Testis (tissue), 3 donors: Measurements from ENCODE around the gene CCNY. TPM values are rescaled to one million over a fixed set of nuclear protein-coding genes. Genes with fewer than 3 reads are reported as not detected.

Experiments
- DNase-seq: peaks from one replicate; pipeline ENCODE4 v3.0.0-alpha.2; 2019
- H3K27ac ChIP-seq, 2 donors: fragments of 200-600 bp; sonication (generic); one replicate each; pipeline ENCODE4 v1.5.1; 2019
- H3K27me3 ChIP-seq: fragments of 200-600 bp; sonication (generic); one replicate; pipeline ENCODE4 v1.5.1; 2019
- H3K36me3 ChIP-seq: fragments of 200-600 bp; sonication (generic); one replicate; pipeline ENCODE4 v1.5.1; 2017; ENCODE audit warnings: low read depth; ENCODE audit errors: missing control alignments
- H3K4me1 ChIP-seq: fragments of 200-600 bp; sonication (generic); one replicate; pipeline ENCODE4 v1.5.1; 2019
- H3K4me3 ChIP-seq, 2 donors: fragments of 200-600 bp; sonication (generic); one replicate each; pipeline ENCODE4 v1.5.1; 2017 to 2019
- H3K9me3 ChIP-seq: fragments of 200-600 bp; sonication (generic); one replicate; pipeline ENCODE4 v1.5.1; 2017
- CTCF ChIP-seq, 3 experiments: fragments of 450-650 bp in 2 of 3; fragments of 200-600 bp in 1 of 3; sonication (generic) in 1 of 3; IDR thresholded peaks; one replicate each; pipeline ENCODE4 v1.5.1; 2016 to 2019; ENCODE audit warnings: antibody characterized with exemption in 3 of 3, mild to moderate bottlenecking in 2 of 3, moderate library complexity in 1 of 3
- POLR2A ChIP-seq: fragments of 450-650 bp; IDR thresholded peaks from one replicate; pipeline ENCODE4 v1.6.1; 2017; ENCODE audit warnings: antibody characterized with exemption, mild to moderate bottlenecking, moderate library complexity
- WGBS, 2 donors: methylation state at CpG; one replicate each; pipeline ENCODE4 v1.1.5; 2018; 5-methylcytosine and 5-hydroxymethylcytosine counted together
- intact Hi-C: fragments of 100-400 bp; cut with DNase I; formaldehyde crosslinking; loops from one replicate; pipeline ENCODE4 v1.15.1; 2023; ENCODE audit warnings: low total_unique reads
- polyA plus RNA-seq: library from polyadenylated mRNA; stranded (reverse); fragments of 350-450 nt; fragmentation: Illumina TruSeq; extraction: RNeasy Lipid Tissue Mini Kit (QIAGEN cat#74804); gene quantifications from one replicate; pipeline ENCODE4 v1.2.3, GENCODE V29; 2014; ENCODE audit warnings: low read depth, low replicate concordance; ENCODE audit not compliant: insufficient read depth
- total RNA-seq, 2 donors: library from RNA; depleted of rRNA; stranded (reverse); fragments of >200 nt; gene quantifications; one replicate each; pipeline ENCODE4 v1.2.3, GENCODE V29; 2016

The CCNY gene
- total and polyA plus RNA-seq, 3 donors from 2014 or later: 103 to 380 (median 132) TPM

- DNase-seq: no peak
- no peak for TF ChIP-seq POLR2A
- no peak for TF ChIP-seq CTCF (IDR thresholded peaks at IDR 0.05)
- intact Hi-C loops: no loop called here
- Histone ChIP-seq H3K9me3 (no peaks in the 10 kb centered on the region), H3K27me3 (no peaks in the 10 kb centered on the region), H3K4me3 (no peak overlapping the region), H3K27ac (no peak overlapping the region), H3K36me3 (no peaks in the 10 kb centered on the region), H3K4me1 (peaks cover 10% of the 10 kb centered on the region)
- 84 to 95% methylated on average over 10 of the region's 10 CpGs for WGBS, 2 donors
Measured at GRCh38 chr10:35384265-35384868, 48.1 kb downstream of the CCNY start.

GRCh38 chr10:35386594-35387174 lies 50.4 kb downstream of the CCNY start:
- no peak for TF ChIP-seq CTCF (IDR thresholded peaks at IDR 0.05)
- DNase-seq: no peak
- intact Hi-C loops: no loop called here
- H3K27me3 ChIP-seq: no peaks in the 10 kb centered on the region
- 61 to 72% methylated on average over 5 of the region's 5 CpGs for WGBS, 2 donors
- H3K4me1 ChIP-seq: peaks cover 4% of the 10 kb centered on the region
- no peaks in the 10 kb centered on the region for H3K9me3 ChIP-seq
- no peak overlapping the region for H3K27ac ChIP-seq
- H3K36me3 ChIP-seq: no peaks in the 10 kb centered on the region
- H3K4me3 ChIP-seq: no peak overlapping the region

- no peak for DNase-seq
- H3K4me1 ChIP-seq: peaks cover 4% of the 10 kb centered on the region
- no peak overlapping the region for H3K27ac ChIP-seq
- no peaks in the 10 kb centered on the region for H3K27me3 ChIP-seq
- H3K4me3 ChIP-seq: no peak overlapping the region
- no peaks in the 10 kb centered on the region for H3K36me3 ChIP-seq
- TF ChIP-seq CTCF (IDR thresholded peaks at IDR 0.05) (no peak), POLR2A (no peak)
- H3K9me3 ChIP-seq: no peaks in the 10 kb centered on the region
- intact Hi-C loops: no loop called here
- 85 to 88% methylated on average over 2 of the region's 2 CpGs for WGBS, 2 donors
Measured at GRCh38 chr10:35387768-35388167, 51.5 kb downstream of the CCNY start.

GRCh38 chr10:35388197-35388596 lies 51.9 kb downstream of the CCNY start:
- intact Hi-C loops: no loop called here
- TF ChIP-seq POLR2A (no peak), CTCF (IDR thresholded peaks at IDR 0.05) (no peak)
- H3K27ac ChIP-seq: no peak overlapping the region
- no peak for DNase-seq
- H3K9me3 ChIP-seq: no peaks in the 10 kb centered on the region
- H3K36me3 ChIP-seq: no peaks in the 10 kb centered on the region
- peaks cover 4% of the 10 kb centered on the region for H3K4me1 ChIP-seq
- H3K27me3 ChIP-seq: no peaks in the 10 kb centered on the region
- no peak overlapping the region for H3K4me3 ChIP-seq

GRCh38 chr10:35388682-35389081 lies 52.4 kb downstream of the CCNY start:
- intact Hi-C loops: no loop called here
- Histone ChIP-seq H3K4me1 (peaks cover 4% of the 10 kb centered on the region), H3K36me3 (no peaks in the 10 kb centered on the region), H3K9me3 (no peaks in the 10 kb centered on the region), H3K4me3 (no peak overlapping the region), H3K27me3 (no peaks in the 10 kb centered on the region), H3K27ac (no peak overlapping the region)
- no peak for TF ChIP-seq POLR2A
- TF ChIP-seq CTCF (IDR thresholded peaks at IDR 0.05): no peak
- 92 to 100% methylated on average over 1 of the region's 1 CpG for WGBS, 2 donors
- no peak for DNase-seq
